ENCODE results near the gene HOXC6. TPM values are rescaled to one million over a fixed set of nuclear protein-coding genes. Genes with fewer than 3 reads are reported as not detected.

Gene HOXC6
- total and polyA plus RNA-seq, 5 experiments from 2014 or later: not detected

DNA sequence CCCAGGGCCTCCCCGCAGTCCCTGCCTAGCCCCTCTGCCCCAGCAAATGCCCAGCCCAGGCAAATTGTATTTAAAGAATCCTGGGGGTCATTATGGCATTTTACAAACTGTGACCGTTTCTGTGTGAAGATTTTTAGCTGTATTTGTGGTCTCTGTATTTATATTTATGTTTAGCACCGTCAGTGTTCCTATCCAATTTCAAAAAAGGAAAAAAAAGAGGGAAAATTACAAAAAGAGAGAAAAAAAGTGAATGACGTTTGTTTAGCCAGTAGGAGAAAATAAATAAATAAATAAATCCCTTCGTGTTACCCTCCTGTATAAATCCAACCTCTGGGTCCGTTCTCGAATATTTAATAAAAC lies 2.2 kb downstream of the HOXC6 start:
- Mint-ChIP-seq H3K27ac (no peak overlapping the region), H3K36me3 (peaks cover 0 to 6% (median 4%) of the 10 kb centered on the region in 3 donors), H3K27me3 (peaks cover 47 to 96% (median 72%) of the 10 kb centered on the region in 5 donors), H3K4me3 (peak overlapping the region in 2 of 10 donors; percentile 15 to 36), H3K4me1 (peaks cover 16 to 52% (median 35%) of the 10 kb centered on the region in 4 donors), H3K9me3 (peaks cover 0 to 5% (median 0%) of the 10 kb centered on the region in 9 donors)
- ATAC-seq: no peak
- DNase-seq: no peak
- POLR2A ChIA-PET: interaction anchor here (1.6 kb wide), 1 partner anchor 13 kb away, joined by 3 read pairs; no protein-coding TSS in a partner anchor

DNA sequence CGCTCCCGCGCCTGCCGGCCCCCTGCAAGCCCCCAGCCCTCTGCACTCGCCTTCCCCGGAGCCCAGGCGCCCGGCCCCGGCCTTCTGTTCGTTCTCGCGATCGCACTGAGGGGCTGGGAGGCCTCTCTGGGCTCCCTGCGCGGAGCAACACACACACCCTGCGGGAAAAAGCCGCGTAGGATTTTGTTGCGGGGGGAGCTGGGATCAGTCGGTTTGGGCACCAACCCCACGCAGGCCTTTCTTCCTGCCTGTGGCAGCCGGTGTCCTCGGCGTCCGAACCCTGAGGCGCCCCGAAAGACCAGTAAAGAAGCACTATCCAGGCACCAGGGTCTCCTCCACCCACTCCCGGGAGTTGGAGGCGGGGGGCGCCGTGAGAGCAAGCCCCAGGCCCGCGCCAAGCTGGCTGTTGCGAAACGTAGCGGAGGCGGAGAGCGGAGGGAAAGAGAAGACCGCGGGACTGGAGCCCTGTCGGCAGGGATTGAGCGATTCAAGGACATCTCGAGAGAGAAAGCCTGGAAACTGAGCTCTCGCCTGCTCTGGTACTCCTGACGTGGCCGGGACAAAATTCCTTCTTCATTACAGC lies 2.7 kb downstream of the HOXC6 start:
- Mint-ChIP-seq H3K36me3 (peaks cover 0 to 6% (median 4%) of the 10 kb centered on the region in 3 donors), H3K4me3 (peak overlapping the region in 2 of 10 donors; percentile 8 to 18), H3K27ac (no peak overlapping the region), H3K4me1 (peaks cover 16 to 52% (median 35%) of the 10 kb centered on the region in 4 donors), H3K27me3 (peaks cover 49 to 96% (median 72%) of the 10 kb centered on the region in 5 donors), H3K9me3 (peaks cover 0 to 5% (median 0%) of the 10 kb centered on the region in 9 donors)
- POLR2A ChIA-PET: interaction anchor here (1.6 kb wide), 1 partner anchor 13 kb away, joined by 3 read pairs; no protein-coding TSS in a partner anchor
- ATAC-seq (no peak), DNase-seq (no peak)

DNA sequence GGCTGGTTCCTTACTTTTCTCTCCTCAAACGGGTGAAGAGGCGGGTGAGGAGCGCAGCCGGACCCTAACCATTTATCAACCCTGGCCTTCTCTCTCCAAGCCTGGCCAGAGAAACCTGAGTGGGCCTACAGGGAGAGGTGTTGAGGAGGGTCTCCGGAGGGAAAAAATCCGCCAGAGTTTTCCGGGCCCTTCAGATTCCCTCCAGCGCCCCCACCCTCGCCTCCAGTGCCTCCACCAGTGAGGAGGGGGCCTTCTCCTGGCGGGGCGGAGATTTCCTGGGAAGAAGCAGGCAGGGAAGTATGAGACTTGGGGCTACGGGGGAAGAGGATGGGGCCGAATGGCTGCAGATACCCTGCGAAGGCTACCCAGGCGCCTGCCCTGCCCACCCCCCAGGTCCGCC lies 3.2 kb downstream of the HOXC6 start:
- H3K9me3 Mint-ChIP-seq: peaks cover 0 to 5% (median 0%) of the 10 kb centered on the region in 9 donors
- ATAC-seq (no peak), DNase-seq (no peak)
- peaks cover 49 to 96% (median 71%) of the 10 kb centered on the region in 5 donors for H3K27me3 Mint-ChIP-seq
- H3K4me1 Mint-ChIP-seq: peaks cover 16 to 50% (median 35%) of the 10 kb centered on the region in 4 donors
- H3K36me3 Mint-ChIP-seq: peaks cover 0 to 6% (median 4%) of the 10 kb centered on the region in 3 donors
- POLR2A ChIA-PET: interaction anchor here (1.0 to 1.6 kb wide), 3 partner anchors 14 to 158 kb away, joined by 3 to 5 read pairs (median 4); partner anchors contain the start of gene SMUG1
- H3K27ac Mint-ChIP-seq: no peak overlapping the region
- peak overlapping the region in 1 of 10 donors; percentile 29 for H3K4me3 Mint-ChIP-seq

DNA sequence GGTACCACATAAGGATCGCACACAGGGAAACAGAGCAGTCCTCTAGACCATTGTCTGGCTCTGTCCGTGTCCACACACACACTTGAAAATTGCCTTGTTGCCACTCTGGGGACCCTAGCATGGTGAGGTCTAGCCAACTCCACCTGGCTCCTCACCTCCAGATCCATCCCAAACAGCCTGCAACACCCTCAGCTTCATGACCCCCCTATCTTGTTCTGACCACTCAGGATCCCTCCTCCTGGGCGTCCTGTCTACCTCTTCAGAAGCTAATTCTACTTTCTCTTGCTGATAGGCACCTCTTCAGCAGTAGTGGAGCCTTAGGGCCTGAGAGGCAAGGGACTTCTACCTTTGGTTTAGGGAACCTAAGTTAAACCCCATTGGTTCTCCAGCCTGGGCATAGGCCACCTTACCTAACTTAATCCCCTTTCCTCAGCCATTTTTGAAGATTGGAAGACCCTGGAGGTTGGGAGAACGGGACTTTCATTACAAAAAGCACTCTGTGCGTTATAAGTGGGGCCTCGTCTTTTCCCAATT lies 3.9 kb downstream of the HOXC6 start:
- Mint-ChIP-seq H3K4me3 (peak overlapping the region in 3 of 10 donors; percentile 22 to 74 (median 73)), H3K4me1 (peaks cover 13 to 43% (median 30%) of the 10 kb centered on the region in 4 donors), H3K27me3 (peaks cover 44 to 96% (median 66%) of the 10 kb centered on the region in 5 donors), H3K36me3 (peaks cover 0 to 6% (median 4%) of the 10 kb centered on the region in 3 donors), H3K27ac (peak overlapping the region in 3 of 10 donors; percentile 36 to 81 (median 43)), H3K9me3 (peaks cover 0 to 5% (median 0%) of the 10 kb centered on the region in 9 donors)
- no peak for ATAC-seq
- POLR2A ChIA-PET: interaction anchor here (0.7 to 1.8 kb wide), 6 partner anchors 14 to 305 kb away, joined by 3 to 18 read pairs (median 4); partner anchors contain the start of genes CALCOCO1 and SMUG1
- no peak for DNase-seq

DNA sequence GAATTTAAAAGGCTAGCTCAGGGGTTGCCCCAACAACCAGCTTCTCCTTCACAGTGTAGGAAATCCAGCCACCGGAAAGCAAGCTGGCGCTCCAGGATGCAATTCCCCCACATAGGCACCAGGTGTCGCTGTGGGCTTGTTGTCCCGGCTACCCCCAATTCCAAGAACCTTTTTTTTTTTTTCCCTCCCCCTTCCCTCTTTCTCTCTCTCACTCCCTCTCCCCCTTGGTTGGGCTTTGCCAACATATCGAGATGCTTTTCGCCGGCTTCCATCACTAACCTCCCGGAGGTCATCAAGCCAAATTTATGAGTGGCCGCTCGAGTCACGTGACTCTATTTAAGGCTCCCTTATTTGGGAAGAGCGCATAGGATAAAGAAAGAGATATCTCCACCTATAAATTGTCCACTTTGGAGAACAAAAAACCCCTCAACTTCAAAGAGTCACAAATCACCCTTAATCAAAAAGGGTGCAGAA lies 4.4 kb downstream of the HOXC6 start, which contains the start of gene HOXC5:
TSS of gene HOXC5 (plus strand) at position 424 of the 474 bp plus-strand sequence. CDS start 73 bp downstream, outside the sequence.
- Mint-ChIP-seq H3K27me3 (peaks cover 43 to 96% (median 66%) of the 10 kb centered on the region in 5 donors), H3K9me3 (peaks cover 0 to 5% (median 0%) of the 10 kb centered on the region in 9 donors), H3K4me3 (peak within 1 kb of the TSS; percentile 53 to 83 (median 72)), H3K36me3 (peaks cover 0 to 6% (median 2%) of the 10 kb centered on the region in 3 donors), H3K4me1 (peaks cover 13 to 38% (median 29%) of the 10 kb centered on the region in 4 donors), H3K27ac (peak within 1 kb of the TSS in 4 of 10 donors; percentile 15 to 81 (median 40))
- ATAC-seq (peak in 1 of 2 donors; percentile 34), DNase-seq (peak; percentile 47 to 77 (median 66))
- POLR2A ChIA-PET: interaction anchor here (0.7 to 1.8 kb wide), 7 partner anchors 15 to 306 kb away, joined by 3 to 18 read pairs (median 4); partner anchors contain the start of genes CALCOCO1 and SMUG1

DNA sequence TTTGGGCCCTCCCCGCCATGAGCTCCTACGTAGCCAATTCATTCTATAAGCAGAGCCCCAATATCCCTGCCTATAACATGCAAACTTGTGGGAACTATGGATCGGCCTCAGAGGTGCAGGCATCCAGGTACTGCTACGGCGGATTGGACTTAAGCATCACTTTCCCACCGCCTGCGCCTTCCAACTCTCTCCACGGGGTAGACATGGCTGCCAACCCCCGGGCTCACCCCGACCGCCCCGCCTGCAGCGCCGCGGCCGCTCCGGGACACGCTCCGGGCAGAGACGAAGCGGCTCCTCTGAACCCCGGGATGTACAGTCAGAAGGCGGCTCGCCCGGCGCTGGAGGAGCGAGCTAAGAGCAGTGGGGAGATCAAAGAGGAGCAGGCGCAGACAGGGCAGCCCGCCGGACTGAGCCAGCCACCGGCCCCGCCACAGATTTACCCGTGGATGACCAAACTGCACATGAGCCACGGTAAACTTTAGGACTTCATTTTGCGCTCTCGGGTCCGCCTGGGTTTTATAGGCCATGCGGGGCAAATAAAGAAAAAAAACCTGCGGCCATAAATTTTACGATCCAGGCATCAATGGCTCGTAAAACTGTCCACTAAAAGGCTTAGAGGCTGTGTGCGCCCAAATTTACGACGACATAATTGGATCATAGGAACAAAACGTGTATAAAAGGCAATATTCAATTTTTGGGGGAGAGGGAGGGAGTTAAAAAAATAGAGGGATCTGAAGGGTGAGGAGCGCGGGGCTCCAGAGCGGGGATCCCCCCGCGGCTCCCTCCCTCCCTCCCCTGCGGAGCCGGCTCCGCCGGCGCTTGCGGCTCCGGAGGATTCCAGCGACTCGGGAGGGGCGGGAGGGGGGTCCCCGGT lies 5.1 kb downstream of the HOXC6 start:
- H3K27me3 Mint-ChIP-seq: peaks cover 39 to 96% (median 68%) of the 10 kb centered on the region in 5 donors
- ATAC-seq (peak; percentile 30 to 39), DNase-seq (no peak)
- H3K4me3 Mint-ChIP-seq: peak overlapping the region; percentile 53 to 83 (median 72)
- peak overlapping the region in 1 of 10 donors; percentile 13 for H3K27ac Mint-ChIP-seq
- peaks cover 0 to 5% (median 0%) of the 10 kb centered on the region in 9 donors for H3K9me3 Mint-ChIP-seq
- POLR2A ChIA-PET: interaction anchor here (0.9 to 1.8 kb wide), 4 partner anchors 19 to 158 kb away, joined by 4 to 18 read pairs (median 4); partner anchors contain the start of gene SMUG1
- H3K36me3 Mint-ChIP-seq: peaks cover 0 to 6% (median 2%) of the 10 kb centered on the region in 3 donors
- peaks cover 13 to 36% (median 27%) of the 10 kb centered on the region in 4 donors for H3K4me1 Mint-ChIP-seq

DNA sequence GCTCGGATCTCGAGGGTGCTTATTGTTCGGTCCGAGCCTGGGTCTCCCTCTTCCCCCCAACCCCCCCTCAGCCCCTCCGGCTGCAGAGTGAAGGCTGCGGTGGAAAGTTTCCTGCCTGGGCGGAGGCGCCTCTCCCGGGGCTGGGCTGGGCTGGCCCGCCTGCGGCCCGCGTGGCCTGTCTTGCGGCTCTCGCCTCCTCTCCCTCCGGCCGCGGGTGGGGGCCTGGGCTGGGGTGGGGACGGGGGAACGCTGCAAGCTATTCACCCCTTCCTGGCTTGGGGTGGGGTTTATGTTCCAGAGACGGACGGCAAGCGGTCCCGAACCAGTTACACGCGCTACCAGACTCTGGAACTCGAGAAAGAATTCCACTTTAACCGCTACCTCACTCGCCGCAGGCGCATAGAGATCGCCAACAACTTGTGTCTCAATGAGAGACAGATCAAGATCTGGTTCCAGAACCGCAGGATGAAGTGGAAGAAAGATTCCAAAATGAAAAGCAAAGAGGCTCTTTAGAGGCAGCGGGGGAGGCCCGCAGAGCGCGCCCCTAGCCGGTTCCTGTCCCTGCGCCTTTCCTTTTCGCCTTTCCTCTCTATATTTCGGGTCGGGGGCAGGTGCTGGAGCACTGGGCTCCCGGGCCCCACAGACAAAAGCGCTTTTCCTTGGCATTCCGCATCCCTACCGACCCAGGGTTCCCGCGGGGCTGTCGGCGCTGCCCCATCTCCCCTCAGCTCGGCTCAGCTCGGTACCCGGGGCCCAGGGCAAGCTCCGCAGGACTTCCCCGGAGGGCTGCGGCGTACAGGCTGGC lies 5.9 kb downstream of the HOXC6 start:
- H3K27ac Mint-ChIP-seq: no peak overlapping the region
- ATAC-seq (peak; percentile 40 to 51), DNase-seq (no peak)
- POLR2A ChIA-PET: no interaction called here
- peaks cover 36 to 96% (median 72%) of the 10 kb centered on the region in 5 donors for H3K27me3 Mint-ChIP-seq
- peaks cover 0 to 5% (median 0%) of the 10 kb centered on the region in 9 donors for H3K9me3 Mint-ChIP-seq
- H3K4me3 Mint-ChIP-seq: peak overlapping the region; percentile 23 to 78 (median 67)
- peaks cover 0 to 6% (median 2%) of the 10 kb centered on the region in 3 donors for H3K36me3 Mint-ChIP-seq
- peaks cover 10 to 30% (median 23%) of the 10 kb centered on the region in 4 donors for H3K4me1 Mint-ChIP-seq

DNA sequence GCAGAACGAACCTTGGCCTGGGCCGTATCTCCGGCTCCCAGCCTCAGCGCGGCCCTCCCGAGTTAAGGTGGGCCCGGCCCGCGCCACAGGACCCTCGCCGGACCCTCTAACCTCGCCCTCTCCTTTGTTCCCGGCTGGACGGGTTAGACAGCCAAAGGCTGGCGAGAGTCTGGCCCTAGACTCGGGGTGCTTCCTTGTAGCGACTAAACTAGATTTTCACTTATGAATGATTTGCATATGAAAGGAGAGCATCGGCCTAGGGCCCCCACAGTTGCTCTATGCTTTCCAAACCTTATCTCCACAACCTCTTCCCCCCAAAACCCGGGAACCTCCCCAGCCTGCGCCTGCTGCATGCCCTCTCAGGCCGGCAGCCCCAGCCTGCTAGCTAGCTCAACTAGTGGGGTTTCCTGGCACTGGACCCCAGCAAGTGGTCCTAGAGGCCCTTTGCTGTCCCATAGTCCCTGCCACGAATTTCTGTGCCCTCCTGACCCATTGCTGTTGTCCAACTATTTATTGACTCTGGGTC lies 6.6 kb downstream of the HOXC6 start:
- DNase-seq (no peak), ATAC-seq (no peak)
- Mint-ChIP-seq H3K27ac (peak overlapping the region in 1 of 10 donors; percentile 85), H3K4me1 (peaks cover 10 to 24% (median 18%) of the 10 kb centered on the region in 4 donors), H3K9me3 (peaks cover 0 to 5% (median 0%) of the 10 kb centered on the region in 9 donors), H3K36me3 (peaks cover 0 to 6% (median 2%) of the 10 kb centered on the region in 3 donors), H3K4me3 (peak overlapping the region in 8 of 10 donors; percentile 5 to 73 (median 60)), H3K27me3 (peaks cover 35 to 96% (median 72%) of the 10 kb centered on the region in 5 donors)
- POLR2A ChIA-PET: interaction anchor here (0.8 kb wide), 1 partner anchor 35 kb away, joined by 3 read pairs; the partner anchor contains the start of gene HOXC9

DNA sequence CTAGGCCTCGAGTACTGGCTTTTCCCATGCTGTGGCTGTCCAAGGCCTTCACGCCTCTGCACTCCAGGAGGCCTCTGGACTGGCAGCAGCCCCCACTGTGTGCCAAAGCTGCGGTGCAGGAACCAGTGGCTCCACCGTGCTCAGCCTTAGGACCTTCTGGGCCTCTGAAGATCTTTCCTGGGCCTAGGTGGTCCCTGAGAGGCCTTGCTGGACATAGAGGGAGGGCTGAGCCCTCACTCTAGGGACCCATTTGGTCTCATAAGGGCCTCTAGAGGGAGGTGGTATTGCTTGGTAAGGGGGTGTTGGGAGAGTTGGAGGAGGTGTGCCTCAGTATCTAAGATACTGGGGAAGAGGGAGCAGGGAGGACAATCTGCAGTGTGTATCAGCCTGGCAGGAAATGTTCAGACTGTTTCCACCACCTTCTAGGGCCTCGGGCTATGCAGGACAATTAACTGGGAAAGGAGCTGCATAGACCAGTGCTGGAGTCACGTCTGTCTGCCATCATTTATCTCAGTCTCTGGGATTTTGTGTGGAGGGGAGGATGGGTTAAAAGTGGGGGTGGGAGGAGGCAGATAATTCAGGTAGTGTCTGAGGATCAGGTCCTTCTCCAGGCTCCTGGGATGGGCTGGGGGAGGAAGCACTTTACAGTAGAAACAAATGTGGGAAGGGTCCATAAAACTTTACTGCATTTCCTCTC lies 7.5 kb downstream of the HOXC6 start:
- peaks cover 36 to 96% (median 74%) of the 10 kb centered on the region in 5 donors for H3K27me3 Mint-ChIP-seq
- H3K4me1 Mint-ChIP-seq: peaks cover 12 to 19% (median 16%) of the 10 kb centered on the region in 4 donors
- H3K27ac Mint-ChIP-seq: no peak overlapping the region
- no peak for ATAC-seq
- POLR2A ChIA-PET: interaction anchor here (0.8 kb wide), 1 partner anchor 36 kb away, joined by 3 read pairs; the partner anchor contains the start of gene HOXC9
- peaks cover 0 to 6% (median 2%) of the 10 kb centered on the region in 3 donors for H3K36me3 Mint-ChIP-seq
- H3K4me3 Mint-ChIP-seq: no peak overlapping the region
- peaks cover 0 to 2% (median 0%) of the 10 kb centered on the region in 9 donors for H3K9me3 Mint-ChIP-seq
- DNase-seq: no peak

DNA sequence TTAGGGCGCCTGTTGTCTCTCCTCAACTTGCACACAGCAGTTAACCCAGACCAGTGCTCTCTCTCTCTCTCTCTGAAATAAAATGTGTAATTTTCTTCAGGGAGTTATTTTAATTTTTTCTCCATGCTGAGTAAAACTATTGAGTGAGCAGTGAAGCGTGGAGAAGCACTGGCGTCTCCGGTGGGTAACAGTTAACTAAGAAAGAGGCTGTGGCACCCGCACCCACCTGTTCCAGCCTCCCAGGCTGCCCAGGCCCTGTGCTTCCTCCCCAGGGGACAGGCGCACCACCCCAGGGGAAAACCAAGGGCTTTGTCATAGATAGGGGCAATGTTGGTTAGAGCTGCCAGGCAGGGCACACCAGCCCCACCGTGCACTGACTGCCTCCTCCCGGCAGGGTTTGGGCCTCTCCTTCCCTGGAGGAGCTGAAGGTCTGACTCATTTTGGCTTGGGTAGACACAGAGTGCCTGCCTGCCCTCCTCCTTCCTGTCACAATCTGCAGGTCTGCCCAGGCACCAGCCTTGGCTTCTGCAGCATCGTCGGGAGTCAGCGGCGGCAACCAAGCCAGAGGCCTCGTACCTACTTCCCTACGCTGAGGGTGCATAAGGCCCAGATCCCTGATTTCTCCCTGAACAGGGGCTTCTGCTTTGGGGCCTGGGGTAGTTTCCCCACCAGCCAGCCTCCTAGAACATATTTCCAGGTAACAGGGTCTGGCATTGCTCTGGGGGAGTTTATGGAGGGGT lies 8.6 kb downstream of the HOXC6 start:
- ATAC-seq: no peak
- peaks cover 0 to 3% (median 2%) of the 10 kb centered on the region in 3 donors for H3K36me3 Mint-ChIP-seq

More for the DNA sequence above, 8.6 kb downstream of the HOXC6 start:
- peaks cover 10 to 18% (median 16%) of the 10 kb centered on the region in 4 donors for H3K4me1 Mint-ChIP-seq
- POLR2A ChIA-PET: no interaction called here
- peak in 1 of 10 donors; percentile 35 for DNase-seq
- peaks cover 36 to 96% (median 75%) of the 10 kb centered on the region in 5 donors for H3K27me3 Mint-ChIP-seq
- H3K4me3 Mint-ChIP-seq: no peak overlapping the region
- H3K9me3 Mint-ChIP-seq: peaks cover 0 to 2% (median 0%) of the 10 kb centered on the region in 9 donors
- peak overlapping the region in 1 of 10 donors; percentile 13 for H3K27ac Mint-ChIP-seq

All from naive thymus-derived CD8-positive, alpha-beta T cell (primary cell).